ENCODE results near the gene CSNK2A3. TPM values are rescaled to one million over a fixed set of nuclear protein-coding genes. Genes with fewer than 3 reads are reported as not detected.

CSNK2A3 gene
- total RNA-seq, 1 experiment from 2014 or later: 2.3 TPM

DNA sequence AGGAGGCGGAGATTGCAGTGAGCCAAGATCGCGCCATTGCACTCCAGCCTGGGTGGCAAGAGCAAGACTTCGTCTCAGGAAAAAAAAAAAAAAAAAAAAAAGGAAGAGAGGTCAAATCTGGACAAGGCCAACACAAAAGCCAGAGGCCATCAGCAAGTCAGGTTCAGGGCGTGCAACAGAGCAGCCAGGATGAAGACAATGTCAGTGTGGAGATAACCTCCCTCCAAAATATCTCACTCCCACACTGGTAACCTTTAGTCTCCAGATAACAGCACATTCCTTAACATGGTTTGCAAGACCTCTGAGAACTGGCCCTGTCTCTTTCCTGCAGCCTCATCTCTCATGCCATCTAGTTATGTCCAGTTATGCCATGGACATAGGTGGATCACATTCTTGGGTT is 4.7 kb downstream of the CSNK2A3 start:
- H3K4me1 ChIP-seq (ENCODE audit: insufficient read depth, low read length): peaks cover 10% of the 10 kb centered on the region
- no peaks in the 10 kb centered on the region for H3K79me2 ChIP-seq (ENCODE audit: low read length)
- DNase-seq (no peak), ATAC-seq (no peak)
- BruUV-seq (replicated peaks): no TSS peak
- H3F3A ChIP-seq (ENCODE audit: low read length, unreplicated experiment): no peaks in the 10 kb centered on the region
- no peaks in the 10 kb centered on the region for H3K27me3 ChIP-seq (ENCODE audit: low read length)
- H3K9me2 ChIP-seq (replicated peaks; ENCODE audit: low read length): no peaks in the 10 kb centered on the region
- no peak overlapping the region for H3K9ac ChIP-seq (ENCODE audit: low read length)
- H3K4me2 ChIP-seq (ENCODE audit: low read length): no peak overlapping the region
- no peak overlapping the region for H2AFZ ChIP-seq (ENCODE audit: low read length)
- CTCF ChIA-PET: no interaction called here
- POLR2A ChIA-PET (ENCODE audit: unreplicated experiment): no interaction called here
- H3K27ac ChIP-seq (ENCODE audit: low read length): no peak overlapping the region
- no peaks in the 10 kb centered on the region for H4K20me1 ChIP-seq (ENCODE audit: low read length)
- TF ChIP-seq EZH2 (IDR thresholded peaks at IDR 0.05; ENCODE audit: low read length, unreplicated experiment): no peak
- TF ChIP-seq, protein P1, sequence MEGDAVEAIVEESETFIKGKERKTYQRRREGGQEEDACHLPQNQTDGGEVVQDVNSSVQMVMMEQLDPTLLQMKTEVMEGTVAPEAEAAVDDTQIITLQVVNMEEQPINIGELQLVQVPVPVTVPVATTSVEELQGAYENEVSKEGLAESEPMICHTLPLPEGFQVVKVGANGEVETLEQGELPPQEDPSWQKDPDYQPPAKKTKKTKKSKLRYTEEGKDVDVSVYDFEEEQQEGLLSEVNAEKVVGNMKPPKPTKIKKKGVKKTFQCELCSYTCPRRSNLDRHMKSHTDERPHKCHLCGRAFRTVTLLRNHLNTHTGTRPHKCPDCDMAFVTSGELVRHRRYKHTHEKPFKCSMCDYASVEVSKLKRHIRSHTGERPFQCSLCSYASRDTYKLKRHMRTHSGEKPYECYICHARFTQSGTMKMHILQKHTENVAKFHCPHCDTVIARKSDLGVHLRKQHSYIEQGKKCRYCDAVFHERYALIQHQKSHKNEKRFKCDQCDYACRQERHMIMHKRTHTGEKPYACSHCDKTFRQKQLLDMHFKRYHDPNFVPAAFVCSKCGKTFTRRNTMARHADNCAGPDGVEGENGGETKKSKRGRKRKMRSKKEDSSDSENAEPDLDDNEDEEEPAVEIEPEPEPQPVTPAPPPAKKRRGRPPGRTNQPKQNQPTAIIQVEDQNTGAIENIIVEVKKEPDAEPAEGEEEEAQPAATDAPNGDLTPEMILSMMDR (conservative IDR thresholded peaks at IDR 0.05; ENCODE audit: low read depth, low read length): no peak
- TF ChIP-seq EZH2phosphoT487 (IDR thresholded peaks at IDR 0.05; ENCODE audit: borderline replicate concordance, low read length): no peak
- no peaks in the 10 kb centered on the region for H3K9me3 ChIP-seq (ENCODE audit: low read length)
- no peak overlapping the region for H3K4me3 ChIP-seq (ENCODE audit: low read length)
- H3K36me3 ChIP-seq (ENCODE audit: low read depth, low read length): no peaks in the 10 kb centered on the region
- intact Hi-C loops (cut with micrococcal nuclease): no loop called here

DNA sequence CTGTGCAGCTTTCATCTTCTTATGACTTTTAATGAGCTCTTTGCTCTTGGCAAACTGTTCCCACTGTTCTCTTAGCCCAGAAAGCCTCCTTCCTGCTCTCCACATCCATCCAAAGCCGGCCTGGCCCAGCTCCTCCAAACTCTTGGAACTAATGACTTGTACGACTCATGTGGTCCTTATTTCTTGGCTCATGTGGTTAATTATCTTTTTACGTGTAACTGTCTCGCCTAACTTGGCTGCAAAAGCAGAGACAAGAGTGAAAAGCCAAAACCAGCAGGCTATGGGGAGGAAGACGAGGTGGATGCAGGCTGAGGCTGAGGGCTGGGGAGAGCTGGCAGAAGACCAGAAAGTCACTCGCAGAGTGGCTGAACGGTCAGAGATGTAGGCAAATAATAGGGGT is 5.5 kb downstream of the CSNK2A3 start:
- no peak overlapping the region for H3K4me2 ChIP-seq (ENCODE audit: low read length)
- H3K9me3 ChIP-seq (ENCODE audit: low read length): no peaks in the 10 kb centered on the region
- no peaks in the 10 kb centered on the region for H3K9me2 ChIP-seq (replicated peaks; ENCODE audit: low read length)
- H3F3A ChIP-seq (ENCODE audit: low read length, unreplicated experiment): no peaks in the 10 kb centered on the region
- ChIA-PET POLR2A (ENCODE audit: unreplicated experiment) (no interaction called here), CTCF (no interaction called here)
- peaks cover 10% of the 10 kb centered on the region for H3K4me1 ChIP-seq (ENCODE audit: insufficient read depth, low read length)
- no peak overlapping the region for H3K27ac ChIP-seq (ENCODE audit: low read length)
- H3K9ac ChIP-seq (ENCODE audit: low read length): no peak overlapping the region
- no peaks in the 10 kb centered on the region for H3K27me3 ChIP-seq (ENCODE audit: low read length)
- no peaks in the 10 kb centered on the region for H4K20me1 ChIP-seq (ENCODE audit: low read length)
- DNase-seq: no peak
- intact Hi-C loops (cut with micrococcal nuclease): no loop called here
- no peaks in the 10 kb centered on the region for H3K79me2 ChIP-seq (ENCODE audit: low read length)
- no peak overlapping the region for H2AFZ ChIP-seq (ENCODE audit: low read length)
- no peak overlapping the region for H3K4me3 ChIP-seq (ENCODE audit: low read length)
- BruUV-seq (replicated peaks): no TSS peak
- no peak for ATAC-seq
- no peaks in the 10 kb centered on the region for H3K36me3 ChIP-seq (ENCODE audit: low read depth, low read length)
- no peak for TF ChIP-seq EZH2phosphoT487 (IDR thresholded peaks at IDR 0.05; ENCODE audit: borderline replicate concordance, low read length)
- no peak for TF ChIP-seq EZH2 (IDR thresholded peaks at IDR 0.05; ENCODE audit: low read length, unreplicated experiment)
- TF ChIP-seq, protein P1 (conservative IDR thresholded peaks at IDR 0.05; ENCODE audit: low read depth, low read length): no peak

DNA sequence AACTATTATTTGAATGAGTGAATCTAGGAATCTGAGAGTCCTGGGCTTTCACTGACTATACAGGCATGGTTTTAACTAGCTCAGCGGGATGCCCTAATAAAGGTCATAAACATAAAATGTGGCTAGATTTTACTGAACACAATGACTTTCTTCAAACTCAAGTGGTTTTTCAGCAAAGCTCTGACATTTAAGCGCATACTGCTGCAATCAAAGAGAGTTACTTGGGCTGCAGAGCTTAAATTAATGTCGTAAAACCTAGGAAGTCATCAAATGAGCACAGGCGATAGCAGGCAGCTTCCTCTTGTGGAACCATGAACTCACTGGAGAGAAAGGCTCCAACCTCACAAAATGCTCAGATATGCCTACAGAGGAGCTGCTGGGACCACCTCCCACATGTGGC is 6.7 kb downstream of the CSNK2A3 start:
- intact Hi-C loops (cut with micrococcal nuclease): no loop called here
- CTCF ChIA-PET: no interaction called here
- H3K9me3 ChIP-seq (ENCODE audit: low read length): no peaks in the 10 kb centered on the region
- ATAC-seq (no peak), DNase-seq (no peak)
- BruUV-seq (replicated peaks): no TSS peak
- POLR2A ChIA-PET (ENCODE audit: unreplicated experiment): no interaction called here
- H3K79me2 ChIP-seq (ENCODE audit: low read length): no peaks in the 10 kb centered on the region
- no peak overlapping the region for H2AFZ ChIP-seq (ENCODE audit: low read length)
- H3K36me3 ChIP-seq (ENCODE audit: low read depth, low read length): no peaks in the 10 kb centered on the region
- H3K9me2 ChIP-seq (replicated peaks; ENCODE audit: low read length): no peaks in the 10 kb centered on the region
- H3K27ac ChIP-seq (ENCODE audit: low read length): no peak overlapping the region
- H3K9ac ChIP-seq (ENCODE audit: low read length): no peak overlapping the region
- H4K20me1 ChIP-seq (ENCODE audit: low read length): no peaks in the 10 kb centered on the region
- peaks cover 10% of the 10 kb centered on the region for H3K4me1 ChIP-seq (ENCODE audit: insufficient read depth, low read length)
- H3K4me2 ChIP-seq (ENCODE audit: low read length): no peak overlapping the region
- no peak overlapping the region for H3K4me3 ChIP-seq (ENCODE audit: low read length)
- H3K27me3 ChIP-seq (ENCODE audit: low read length): no peaks in the 10 kb centered on the region
- no peaks in the 10 kb centered on the region for H3F3A ChIP-seq (ENCODE audit: low read length, unreplicated experiment)
- TF ChIP-seq, protein P1 (conservative IDR thresholded peaks at IDR 0.05; ENCODE audit: low read depth, low read length): no peak
- TF ChIP-seq EZH2phosphoT487 (IDR thresholded peaks at IDR 0.05; ENCODE audit: borderline replicate concordance, low read length): no peak
- no peak for TF ChIP-seq EZH2 (IDR thresholded peaks at IDR 0.05; ENCODE audit: low read length, unreplicated experiment)
